ENCODE results near the gene GALNT18.

The GALNT18 gene

DNA sequence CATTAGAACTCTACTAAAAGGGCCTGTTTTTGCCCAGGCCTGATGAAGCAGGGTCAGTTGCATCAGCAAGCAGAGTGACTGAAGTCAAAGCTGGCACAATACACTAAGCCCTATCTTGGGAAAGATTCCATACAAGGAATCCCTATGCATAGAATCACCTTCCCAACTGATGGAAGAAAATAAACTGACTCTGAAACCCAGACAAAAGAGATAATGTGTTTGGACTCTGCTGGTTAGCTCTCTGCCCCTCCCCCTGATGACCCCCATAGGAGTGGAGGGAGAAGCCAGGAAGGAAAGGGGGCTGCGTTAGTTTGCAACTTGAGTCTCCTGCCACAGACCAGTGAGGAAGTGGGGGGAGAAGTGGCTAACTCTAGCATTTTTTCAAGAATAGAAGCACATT lies 32.9 kb downstream of the GALNT18 start:
- DNase-seq (ENCODE audit: extremely low read depth, low read depth): no peak
- TF ChIP-seq, protein P1, sequence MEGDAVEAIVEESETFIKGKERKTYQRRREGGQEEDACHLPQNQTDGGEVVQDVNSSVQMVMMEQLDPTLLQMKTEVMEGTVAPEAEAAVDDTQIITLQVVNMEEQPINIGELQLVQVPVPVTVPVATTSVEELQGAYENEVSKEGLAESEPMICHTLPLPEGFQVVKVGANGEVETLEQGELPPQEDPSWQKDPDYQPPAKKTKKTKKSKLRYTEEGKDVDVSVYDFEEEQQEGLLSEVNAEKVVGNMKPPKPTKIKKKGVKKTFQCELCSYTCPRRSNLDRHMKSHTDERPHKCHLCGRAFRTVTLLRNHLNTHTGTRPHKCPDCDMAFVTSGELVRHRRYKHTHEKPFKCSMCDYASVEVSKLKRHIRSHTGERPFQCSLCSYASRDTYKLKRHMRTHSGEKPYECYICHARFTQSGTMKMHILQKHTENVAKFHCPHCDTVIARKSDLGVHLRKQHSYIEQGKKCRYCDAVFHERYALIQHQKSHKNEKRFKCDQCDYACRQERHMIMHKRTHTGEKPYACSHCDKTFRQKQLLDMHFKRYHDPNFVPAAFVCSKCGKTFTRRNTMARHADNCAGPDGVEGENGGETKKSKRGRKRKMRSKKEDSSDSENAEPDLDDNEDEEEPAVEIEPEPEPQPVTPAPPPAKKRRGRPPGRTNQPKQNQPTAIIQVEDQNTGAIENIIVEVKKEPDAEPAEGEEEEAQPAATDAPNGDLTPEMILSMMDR (IDR thresholded peaks at IDR 0.05; ENCODE audit: low read depth, low read length): no peak

DNA sequence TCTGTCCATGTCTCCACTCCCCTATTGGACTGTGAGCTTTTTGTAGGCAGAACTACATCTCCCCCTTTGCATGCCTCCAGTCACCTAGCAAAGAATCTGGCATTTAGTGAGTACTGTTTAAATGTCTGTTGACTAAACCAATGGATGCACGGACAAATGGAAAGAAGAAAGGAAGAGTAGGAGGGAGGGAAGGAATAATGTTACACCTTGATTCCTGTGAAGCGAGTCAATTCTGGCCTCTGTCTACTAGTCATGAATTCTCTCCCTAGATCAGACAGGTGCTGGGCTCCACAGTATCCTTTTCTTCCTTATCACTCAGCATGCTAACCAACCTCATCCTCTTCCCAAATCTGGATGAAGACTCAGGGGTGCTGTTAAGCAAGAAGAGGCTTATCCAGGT lies 33.6 kb downstream of the GALNT18 start:
- TF ChIP-seq, protein P1 (IDR thresholded peaks at IDR 0.05; ENCODE audit: low read depth, low read length): no peak
- no peak for DNase-seq (ENCODE audit: extremely low read depth, low read depth)

DNA sequence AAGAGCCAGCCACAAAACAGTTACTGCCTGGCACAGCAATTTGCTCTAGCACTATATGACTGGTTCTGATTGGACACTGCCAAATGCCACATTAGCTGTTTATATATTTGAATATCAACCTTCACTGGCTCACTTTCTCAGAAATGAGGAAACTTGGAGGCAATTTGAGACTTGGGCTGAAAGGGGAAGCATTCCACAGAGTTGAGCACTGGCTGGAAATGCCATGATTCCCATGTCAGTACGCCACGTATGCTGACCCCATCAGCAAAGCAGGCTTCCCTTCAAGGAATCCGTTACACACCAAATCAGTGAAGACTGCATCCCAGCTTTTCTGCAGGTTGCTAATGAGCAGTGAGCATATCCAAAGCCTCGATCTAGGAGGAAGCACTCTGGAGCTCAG lies 34.7 kb downstream of the GALNT18 start:
- DNase-seq (ENCODE audit: extremely low read depth, low read depth): no peak
- TF ChIP-seq, protein P1 (IDR thresholded peaks at IDR 0.05; ENCODE audit: low read depth, low read length): no peak

DNA sequence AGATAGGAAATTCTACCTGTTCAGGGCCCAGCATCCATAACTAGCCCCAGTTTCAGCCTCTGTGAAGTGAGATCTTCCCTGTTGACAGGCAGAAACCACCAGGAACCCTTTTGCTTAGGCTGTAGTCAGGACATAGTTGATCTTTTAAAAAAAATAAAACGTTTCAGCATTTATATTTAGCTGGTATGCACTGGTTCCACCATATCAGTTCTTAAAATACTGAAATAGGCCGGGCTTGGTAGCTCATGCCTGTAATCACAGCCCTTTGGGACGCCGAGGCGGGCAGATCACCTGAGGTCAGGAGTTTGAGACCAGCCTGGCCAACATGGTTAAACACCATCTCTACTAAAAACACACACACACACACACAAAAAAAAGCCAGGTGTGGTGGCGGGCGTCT lies 35.3 kb downstream of the GALNT18 start:
- DNase-seq (ENCODE audit: extremely low read depth, low read depth): no peak
- TF ChIP-seq, protein P1 (IDR thresholded peaks at IDR 0.05; ENCODE audit: low read depth, low read length): no peak

DNA sequence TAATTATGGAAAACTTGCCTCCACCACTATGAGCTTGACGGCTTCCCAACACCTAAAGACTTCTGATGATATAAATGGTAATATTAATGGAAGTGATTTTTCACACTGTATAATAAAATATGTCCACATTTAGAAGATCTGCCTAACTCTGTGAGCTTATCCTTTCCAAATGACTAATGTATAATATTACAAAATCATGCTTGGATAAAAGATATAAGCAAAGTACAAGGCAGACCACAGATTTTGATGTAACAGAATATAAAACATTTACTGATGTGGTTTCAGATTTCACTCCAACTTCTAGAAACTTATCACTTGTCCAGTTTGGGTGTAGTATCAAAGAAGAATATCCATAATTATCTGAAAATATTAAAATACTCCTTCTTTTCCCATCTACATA lies 36.9 kb downstream of the GALNT18 start:
- TF ChIP-seq, protein P1 (IDR thresholded peaks at IDR 0.05; ENCODE audit: low read depth, low read length): no peak

DNA sequence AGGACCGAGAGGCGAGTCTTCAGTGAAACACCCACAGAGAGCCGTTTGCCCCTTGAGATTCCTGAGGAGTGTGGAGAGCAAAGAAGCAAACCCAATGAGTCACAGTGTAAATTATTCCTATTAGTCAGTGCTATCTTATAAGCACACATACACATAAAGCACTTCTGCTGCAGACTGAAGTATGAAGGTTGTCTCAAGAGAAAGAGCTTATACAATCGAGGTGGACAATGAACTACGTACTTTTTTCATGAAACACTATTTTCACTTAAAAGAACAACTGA lies 37.3 kb downstream of the GALNT18 start:
- no peak for DNase-seq (ENCODE audit: extremely low read depth, low read depth)
- TF ChIP-seq, protein P1 (IDR thresholded peaks at IDR 0.05; ENCODE audit: low read depth, low read length): no peak

More for the DNA sequence above, 36.9 kb downstream of the GALNT18 start:
- DNase-seq (ENCODE audit: extremely low read depth, low read depth): no peak

DNA sequence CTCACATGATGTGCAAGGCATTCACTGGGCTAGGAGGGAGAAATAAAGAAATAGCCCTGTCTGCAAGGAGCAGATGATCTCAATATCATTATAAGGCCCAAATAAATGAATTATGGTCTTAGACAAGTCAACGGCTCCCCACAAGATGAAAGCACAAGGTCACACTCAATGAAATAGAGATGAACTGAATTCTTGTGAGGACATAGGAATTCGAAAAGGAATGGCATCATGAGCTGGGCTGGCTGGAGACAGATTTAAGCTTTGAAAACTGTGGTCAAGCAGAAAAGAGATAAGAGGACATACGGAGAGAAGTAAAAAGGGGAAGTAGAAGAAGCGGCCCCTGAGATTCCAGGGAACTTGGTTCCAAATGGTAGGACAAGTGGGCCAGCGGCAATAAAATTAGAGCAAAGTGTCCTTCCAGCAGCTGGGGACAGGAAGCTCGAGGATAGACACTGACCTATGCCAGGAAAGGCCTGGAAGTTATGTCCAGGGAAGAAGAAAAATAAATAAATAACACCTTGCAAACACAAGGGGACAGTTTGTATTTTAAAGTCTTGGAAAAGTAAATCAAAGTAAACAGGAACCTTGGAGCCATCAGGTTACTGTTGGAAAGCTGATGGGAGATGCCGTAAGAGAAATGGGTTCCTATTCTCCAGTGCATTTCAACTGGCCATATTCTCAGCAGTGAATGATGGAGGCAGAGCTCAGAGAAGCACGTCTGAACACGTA lies 37.8 kb downstream of the GALNT18 start:
- TF ChIP-seq, protein P1 (IDR thresholded peaks at IDR 0.05; ENCODE audit: low read depth, low read length): no peak
- no peak for DNase-seq (ENCODE audit: extremely low read depth, low read depth)

Data from AG09319 (cell line).